ENCODE data around the gene IP6K1.

DNA sequence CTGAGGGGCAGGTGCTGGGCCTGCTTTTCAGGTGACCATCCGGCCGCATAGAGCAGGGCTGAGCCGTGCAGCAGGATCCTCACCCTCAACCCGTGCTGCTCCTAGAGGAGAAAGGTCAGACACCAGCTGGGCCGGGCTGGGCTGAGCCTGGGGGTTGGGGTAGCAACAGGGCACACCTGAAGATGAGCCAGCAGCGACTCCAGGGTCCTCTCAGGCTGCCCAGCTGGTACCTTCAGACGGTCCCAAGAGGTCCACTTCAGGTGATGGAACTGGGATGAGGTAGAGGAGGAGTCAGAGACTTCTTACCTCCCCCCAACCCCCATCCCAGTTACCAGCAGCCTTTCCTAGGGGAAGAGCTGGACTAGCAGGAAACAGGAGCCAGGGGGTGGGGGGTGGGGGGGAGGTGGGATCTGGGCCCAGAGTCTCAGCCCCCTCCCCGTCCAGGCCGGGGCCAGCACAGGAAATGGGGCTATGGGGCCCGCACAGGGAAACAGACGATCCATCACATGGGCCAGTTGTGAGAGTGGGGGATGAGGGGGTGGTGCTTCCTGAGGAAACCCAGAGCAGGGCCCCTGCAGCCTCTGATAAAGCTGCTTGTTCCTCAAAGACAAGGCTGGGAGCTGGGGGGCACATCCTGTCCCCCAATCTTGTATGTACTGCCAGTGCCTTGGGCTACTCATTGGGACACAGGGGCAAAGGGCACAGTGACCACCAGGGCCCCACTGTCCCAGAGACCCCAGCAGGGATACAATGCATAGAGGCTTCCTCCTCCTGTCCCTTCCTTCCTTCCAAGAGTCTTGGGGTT, 19.8 kb upstream of the IP6K1 start:
- no peak for TF ChIP-seq CTCF (conservative IDR thresholded peaks at IDR 0.05 in 1 of 2, IDR thresholded peaks at IDR 0.05 in 1 of 2; ENCODE audit: extremely low read depth in 1 of 2, insufficient read depth in 1 of 2, low read depth in 1 of 2, low read length in 2 of 2)
- no peak for TF ChIP-seq EZH2 (IDR thresholded peaks at IDR 0.05; ENCODE audit: borderline replicate concordance, low read length)

Data from mammary epithelial cell (primary cell).